Keratinocyte (primary cell): ENCODE results near the gene RAB37. TPM values are rescaled to one million over a fixed set of nuclear protein-coding genes. Genes with fewer than 3 reads are reported as not detected.
A peak's percentile ranks its signal among the peaks of the same experiment; 100 is the strongest.

Source experiments
- DNase-seq: peaks from one replicate; pipeline ENCODE4 v3.0.0-alpha.2; 2011; ENCODE audit warnings: low read depth, missing footprints, low spot score
- FAIRE-seq: peaks from 2 replicates; lab custom pipeline; 2011; peaks lifted over from hg19 to GRCh38; lab: Jason Lieb, UNC
- H2AFZ ChIP-seq: 2 replicates; pipeline ENCODE4 v1.6.0; 2012; ENCODE audit warnings: low read length, control low read depth, inconsistent platforms; ENCODE audit not compliant: control insufficient read depth
- H3K27ac ChIP-seq: 2 replicates; pipeline ENCODE4 v1.5.1; 2011; ENCODE audit warnings: low read length; ENCODE audit not compliant: control insufficient read depth, insufficient read depth
- H3K27me3 ChIP-seq: 3 replicates; pipeline ENCODE4 v1.6.0; 2011; ENCODE audit warnings: low read length; ENCODE audit not compliant: control insufficient read depth, insufficient read depth; ENCODE audit errors: extremely low read depth
- H3K36me3 ChIP-seq, 2 experiments: 2 replicates in 1 of 2; 3 replicates in 1 of 2; pipeline ENCODE4 v1.5.1; 2011; ENCODE audit warnings: low read length in 2 of 2, mild to moderate bottlenecking in 1 of 2; ENCODE audit not compliant: control insufficient read depth in 2 of 2, insufficient read depth in 2 of 2; ENCODE audit errors: extremely low read depth in 1 of 2
- H3K4me1 ChIP-seq: 3 replicates; pipeline ENCODE4 v1.5.1; 2011; ENCODE audit warnings: low read length; ENCODE audit not compliant: control insufficient read depth, insufficient read depth; ENCODE audit errors: extremely low read depth
- H3K4me2 ChIP-seq: 3 replicates; pipeline ENCODE4 v1.6.0; 2011; ENCODE audit warnings: low read depth, low read length; ENCODE audit not compliant: control insufficient read depth, insufficient read depth; ENCODE audit errors: extremely low read depth
- H3K4me3 ChIP-seq, 3 experiments: fragments of 200-600 bp in 1 of 3; sonication (generic) in 1 of 3; 2 replicates in 2 of 3; 3 replicates in 1 of 3; pipeline ENCODE4 v1.5.1; 2011 to 2016; ENCODE audit warnings: low read length in 3 of 3, mild to moderate bottlenecking in 3 of 3, control low read depth in 2 of 3, inconsistent platforms in 1 of 3, low read depth in 1 of 3, mixed read lengths in 1 of 3, mixed run types in 1 of 3, moderate library complexity in 1 of 3; ENCODE audit not compliant: control insufficient read depth in 2 of 3, insufficient read depth in 2 of 3; ENCODE audit errors: extremely low read depth in 1 of 3
- H3K79me2 ChIP-seq: 2 replicates; pipeline ENCODE4 v1.6.0; 2012; ENCODE audit warnings: low read length; ENCODE audit not compliant: control insufficient read depth, insufficient read depth
- H3K9ac ChIP-seq: 3 replicates; pipeline ENCODE4 v1.6.0; 2011; ENCODE audit warnings: low read length; ENCODE audit not compliant: control insufficient read depth, insufficient read depth; ENCODE audit errors: extremely low read depth
- H3K9me1 ChIP-seq: 3 replicates; pipeline ENCODE4 v1.6.0; 2011; ENCODE audit warnings: low read length; ENCODE audit not compliant: control insufficient read depth, insufficient read depth; ENCODE audit errors: extremely low read depth
- H3K9me3 ChIP-seq: 2 replicates; pipeline ENCODE4 v1.5.1; 2012; ENCODE audit warnings: low read depth, low read length; ENCODE audit not compliant: control insufficient read depth
- H4K20me1 ChIP-seq: 3 replicates; pipeline ENCODE4 v1.6.0; 2011; ENCODE audit warnings: low read length; ENCODE audit not compliant: control insufficient read depth, insufficient read depth; ENCODE audit errors: extremely low read depth
- CTCF ChIP-seq, 3 experiments: IDR thresholded peaks in 1 of 3; conservative IDR thresholded peaks in 1 of 3; optimal IDR thresholded peaks in 1 of 3; 2 replicates in 2 of 3; 3 replicates in 1 of 3; pipeline versions ENCODE3 to v1.5.1; 2011; ENCODE audit warnings: low read length in 3 of 3, mild to moderate bottlenecking in 3 of 3, moderate library complexity in 2 of 3, control low read depth in 1 of 3, inconsistent platforms in 1 of 3; ENCODE audit not compliant: insufficient read depth in 2 of 3; ENCODE audit errors: extremely low read depth in 1 of 3
- EZH2 ChIP-seq: IDR thresholded peaks from one replicate; pipeline ENCODE4 v1.6.1; 2012; ENCODE audit warnings: inconsistent platforms, mild to moderate bottlenecking, low read length, moderate library complexity
- dilution Hi-C: fragments of 300-500 bp; cut with MboI; formaldehyde crosslinking; loops from one replicate; pipeline ENCODE4 v1.7.0; 2020; ENCODE audit warnings: low sequenced_read_pairs; ENCODE audit not compliant: extremely low pct_ligation_motif_present
- polyA plus RNA-seq, 5 experiments: library from polyadenylated mRNA; depleted of rRNA in 3 of 5; stranded (reverse) in 3 of 5; stranded (forward) in 1 of 5; unstranded in 1 of 5; fragments of >200 nt; gene quantifications; 1 replicate in 1 of 5; 2 replicates in 3 of 5; 3 replicates in 1 of 5; pipeline versions ENCODE4 v1.2.1 to v1.2.3, GENCODE V29; 2011 to 2012; ENCODE audit warnings: missing spikeins in 2 of 5, low read depth in 1 of 5, low replicate concordance in 1 of 5

Gene RAB37
- polyA plus RNA-seq, 1 donor (not counting 4 experiments of a cell fraction or from before 2014, with no cell fraction given) = 0.03 TPM

GRCh38 chr17:74732042-74732867, 4.8 kb upstream of the RAB37 start:
- H3K4me3 ChIP-seq = no peak overlapping the region
- H3K9me3 ChIP-seq = no peaks in the 10 kb centered on the region
- H4K20me1 ChIP-seq = no peaks in the 10 kb centered on the region
- no peak overlapping the region for H3K9ac ChIP-seq
- no peak overlapping the region for H3K4me2 ChIP-seq
- H3K9me1 ChIP-seq = no peaks in the 10 kb centered on the region
- FAIRE-seq (no peak), DNase-seq (no peak)
- no peak overlapping the region for H3K27ac ChIP-seq
- no peaks in the 10 kb centered on the region for H3K79me2 ChIP-seq
- no peak overlapping the region for H2AFZ ChIP-seq
- dilution Hi-C loops = no loop called here
- TF ChIP-seq EZH2 (no peak), CTCF (optimal IDR thresholded peaks at IDR 0.05 in 1 of 3, IDR thresholded peaks at IDR 0.05 in 1 of 3, conservative IDR thresholded peaks at IDR 0.05 in 1 of 3; ENCODE audit: extremely low read depth in 1 of 3, insufficient read depth in 2 of 3, low read length in 3 of 3) (no peak)
- H3K36me3 ChIP-seq = no peaks in the 10 kb centered on the region
- peaks cover 1% of the 10 kb centered on the region for H3K4me1 ChIP-seq
- H3K27me3 ChIP-seq = peaks cover 21% of the 10 kb centered on the region

GRCh38 chr17:74733365-74734122, 3.5 kb upstream of the RAB37 start:
- peak; percentile 5 for FAIRE-seq
- Histone ChIP-seq H3K36me3 (no peaks in the 10 kb centered on the region), H3K9me3 (no peaks in the 10 kb centered on the region), H2AFZ (no peak overlapping the region), H3K9ac (no peak overlapping the region), H4K20me1 (no peaks in the 10 kb centered on the region), H3K4me3 (no peak overlapping the region), H3K9me1 (no peaks in the 10 kb centered on the region), H3K4me1 (peaks cover 2% of the 10 kb centered on the region), H3K79me2 (no peaks in the 10 kb centered on the region), H3K27me3 (peaks cover 34% of the 10 kb centered on the region), H3K4me2 (no peak overlapping the region), H3K27ac (no peak overlapping the region)
- no peak for TF ChIP-seq CTCF (optimal IDR thresholded peaks at IDR 0.05 in 1 of 3, IDR thresholded peaks at IDR 0.05 in 1 of 3, conservative IDR thresholded peaks at IDR 0.05 in 1 of 3; ENCODE audit: extremely low read depth in 1 of 3, insufficient read depth in 2 of 3, low read length in 3 of 3)
- TF ChIP-seq EZH2 = no peak
- DNase-seq = no peak
- dilution Hi-C loops = no loop called here
